Cardiac septum (tissue), 1 donor: ENCODE results near the gene NACA2. TPM values are rescaled to one million over a fixed set of nuclear protein-coding genes. Genes with fewer than 3 reads are reported as not detected.
"Not testable (repeated sequence)": the region's sequence is repeated elsewhere in the genome, so short reads cannot be mapped to it uniquely, and the experiment has no call there.

Experiments
- DNase-seq: peaks from one replicate; pipeline ENCODE4 v3.0.0-alpha.2; 2020; ENCODE audit warnings: low spot score
- intact Hi-C: fragments of 100-400 bp; cut with DNase I; formaldehyde crosslinking; loops from one replicate; pipeline ENCODE4 v1.14.0; 2022
- total RNA-seq: library from RNA; stranded (reverse); fragmentation: NEBNext Ultra II Directional; extraction: Animal tissue kit (Norgen Biotek cat#: 25700); gene quantifications from one replicate; pipeline ENCODE4 v1.2.1, GENCODE V29; 2021
- donor health status: DM: no; HTN: no; CAD: no.

NACA2 gene
- total RNA-seq, 1 donor from 2014 or later = not detected

- DNase-seq = no peak
- intact Hi-C loops = no loop called here
These were observed 30.9 kb downstream of the NACA2 start for GRCh38 chr17:61560071-61560470.

GRCh38 chr17:61556224-61557188 is 34.5 kb downstream of the NACA2 start:
- intact Hi-C loops = no loop called here
- no peak for DNase-seq

GRCh38 chr17:61555127-61555566 is 35.9 kb downstream of the NACA2 start:
- intact Hi-C loops = no loop called here
- no peak for DNase-seq

- no peak for DNase-seq
- intact Hi-C loops = no loop called here
These were observed 36.8 kb downstream of the NACA2 start for GRCh38 chr17:61554209-61554608.

- intact Hi-C loops, DNase-seq: not testable (repeated sequence)
These were observed 38.5 kb downstream of the NACA2 start for GRCh38 chr17:61552560-61552959.

GRCh38 chr17:61551255-61551742 is 39.7 kb downstream of the NACA2 start:
- DNase-seq = no peak
- intact Hi-C loops = loop anchor here (2.0 kb wide), 1 partner anchor 134 kb away; no protein-coding TSS in a partner anchor

GRCh38 chr17:61547113-61547512 is 43.9 kb downstream of the NACA2 start:
- DNase-seq = no peak
- intact Hi-C loops = no loop called here

- intact Hi-C loops = no loop called here
- no peak for DNase-seq
These were observed 45.6 kb downstream of the NACA2 start for GRCh38 chr17:61545335-61545938.

GRCh38 chr17:61543786-61544415 is 47.1 kb downstream of the NACA2 start:
- intact Hi-C loops = no loop called here
- no peak for DNase-seq

GRCh38 chr17:61542027-61542426 is 49.0 kb downstream of the NACA2 start:
- no peak for DNase-seq
- intact Hi-C loops = no loop called here

- intact Hi-C loops = no loop called here
These were observed 50.1 kb downstream of the NACA2 start for GRCh38 chr17:61540874-61541273.

More at GRCh38 chr17:61540874-61541273, 50.1 kb downstream of the NACA2 start:
- DNase-seq = no peak

Other genes with a start within 250 kb of the NACA2 start
- gene TBX2, start 191.4 kb downstream of the NACA2 start, total RNA-seq = 17.2 TPM
- gene TBX4, start 138.8 kb downstream of the NACA2 start, total RNA-seq = 0.05 TPM